Left ventricle myocardium inferior (tissue), 1 donor: ENCODE measurements around the gene SREBF1. TPM values are rescaled to one million over a fixed set of nuclear protein-coding genes. Genes with fewer than 3 reads are reported as not detected.

Source experiments
- DNase-seq: peaks from one replicate; pipeline ENCODE4 v3.0.0-alpha.2; 2020
- H3K27ac ChIP-seq: fragments of 200-600 bp; replicated peaks from 2 replicates; pipeline ENCODE4 v1.8.0; 2021
- H3K27me3 ChIP-seq: fragments of 200-600 bp; 2 replicates; pipeline ENCODE4 v1.8.0; 2021; ENCODE audit warnings: low read depth
- H3K36me3 ChIP-seq: fragments of 200-600 bp; 2 replicates; pipeline ENCODE4 v1.8.0; 2021
- H3K4me1 ChIP-seq: fragments of 200-600 bp; 2 replicates; pipeline ENCODE4 v1.8.0; 2021
- H3K4me3 ChIP-seq: fragments of 200-600 bp; 2 replicates; pipeline ENCODE4 v1.8.0; 2021; ENCODE audit warnings: mild to moderate bottlenecking, moderate library complexity
- H3K9me3 ChIP-seq: fragments of 200-600 bp; replicated peaks from 2 replicates; pipeline ENCODE4 v1.8.0; 2021
- intact Hi-C: fragments of 100-400 bp; cut with micrococcal nuclease; formaldehyde crosslinking; loops from one replicate; pipeline ENCODE4 v1.11.0; 2022
- total RNA-seq: library from RNA; stranded (reverse); fragmentation: NEBNext Ultra II Directional; extraction: Animal tissue kit (Norgen Biotek cat#: 25700); gene quantifications from one replicate; pipeline ENCODE4 v1.2.1, GENCODE V29; 2021
- TF ChIP-seq, protein P1 (sequence below): fragments of 200-600 bp; IDR thresholded peaks from 2 replicates; pipeline ENCODE4 v1.8.0; 2021; ENCODE audit warnings: antibody characterized with exemption, mild to moderate bottlenecking, borderline replicate concordance
- donor health status: DM: no; HTN: yes; CAD: no; lungs with severe emphysema.

SREBF1 gene
- total RNA-seq, 1 donor from 2014 or later: 10.2 TPM

DNA sequence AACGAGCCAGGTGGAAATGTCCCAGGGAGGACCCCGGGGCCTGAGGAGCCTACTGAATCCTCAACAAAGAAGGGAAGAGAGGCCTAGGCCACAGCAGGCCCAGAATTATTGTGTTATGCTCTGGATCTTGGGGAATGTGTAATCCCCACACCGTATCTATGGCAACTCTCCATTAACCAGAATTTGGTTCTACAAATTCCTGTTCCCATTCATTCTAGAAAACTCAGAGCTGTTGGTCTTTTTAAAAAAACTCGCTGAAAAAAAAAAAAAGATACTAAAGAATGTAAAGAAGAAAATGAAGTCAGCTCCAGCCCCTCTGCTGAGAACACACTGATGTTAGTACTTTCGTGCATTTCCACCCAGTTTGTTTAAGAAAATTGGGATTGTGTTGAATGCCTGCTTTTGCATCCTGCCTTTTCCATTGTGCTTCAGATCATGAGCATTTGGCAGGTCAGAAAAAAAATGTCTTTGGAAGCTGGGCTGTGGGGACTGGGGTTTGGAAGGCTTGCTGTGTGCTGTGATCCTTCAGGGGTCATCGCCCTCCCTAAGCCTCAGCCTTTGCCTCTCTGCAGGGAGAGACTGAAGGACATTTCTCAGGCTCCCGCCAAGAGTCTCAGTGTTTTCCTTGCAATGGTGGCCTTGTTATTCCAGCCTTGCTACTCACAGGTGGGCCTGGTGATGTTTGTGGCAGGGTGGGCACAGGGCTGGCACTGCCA lies 69.5 kb downstream of the SREBF1 start:
- Histone ChIP-seq H3K4me3 (no peak overlapping the region), H3K27ac (peak overlapping the region; percentile 66), H3K4me1 (peaks cover 87% of the 10 kb centered on the region), H3K9me3 (no peaks in the 10 kb centered on the region), H3K27me3 (no peaks in the 10 kb centered on the region), H3K36me3 (no peaks in the 10 kb centered on the region)
- intact Hi-C loops: no loop called here
- TF ChIP-seq, protein P1, sequence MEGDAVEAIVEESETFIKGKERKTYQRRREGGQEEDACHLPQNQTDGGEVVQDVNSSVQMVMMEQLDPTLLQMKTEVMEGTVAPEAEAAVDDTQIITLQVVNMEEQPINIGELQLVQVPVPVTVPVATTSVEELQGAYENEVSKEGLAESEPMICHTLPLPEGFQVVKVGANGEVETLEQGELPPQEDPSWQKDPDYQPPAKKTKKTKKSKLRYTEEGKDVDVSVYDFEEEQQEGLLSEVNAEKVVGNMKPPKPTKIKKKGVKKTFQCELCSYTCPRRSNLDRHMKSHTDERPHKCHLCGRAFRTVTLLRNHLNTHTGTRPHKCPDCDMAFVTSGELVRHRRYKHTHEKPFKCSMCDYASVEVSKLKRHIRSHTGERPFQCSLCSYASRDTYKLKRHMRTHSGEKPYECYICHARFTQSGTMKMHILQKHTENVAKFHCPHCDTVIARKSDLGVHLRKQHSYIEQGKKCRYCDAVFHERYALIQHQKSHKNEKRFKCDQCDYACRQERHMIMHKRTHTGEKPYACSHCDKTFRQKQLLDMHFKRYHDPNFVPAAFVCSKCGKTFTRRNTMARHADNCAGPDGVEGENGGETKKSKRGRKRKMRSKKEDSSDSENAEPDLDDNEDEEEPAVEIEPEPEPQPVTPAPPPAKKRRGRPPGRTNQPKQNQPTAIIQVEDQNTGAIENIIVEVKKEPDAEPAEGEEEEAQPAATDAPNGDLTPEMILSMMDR: no peak
- DNase-seq: no peak

DNA sequence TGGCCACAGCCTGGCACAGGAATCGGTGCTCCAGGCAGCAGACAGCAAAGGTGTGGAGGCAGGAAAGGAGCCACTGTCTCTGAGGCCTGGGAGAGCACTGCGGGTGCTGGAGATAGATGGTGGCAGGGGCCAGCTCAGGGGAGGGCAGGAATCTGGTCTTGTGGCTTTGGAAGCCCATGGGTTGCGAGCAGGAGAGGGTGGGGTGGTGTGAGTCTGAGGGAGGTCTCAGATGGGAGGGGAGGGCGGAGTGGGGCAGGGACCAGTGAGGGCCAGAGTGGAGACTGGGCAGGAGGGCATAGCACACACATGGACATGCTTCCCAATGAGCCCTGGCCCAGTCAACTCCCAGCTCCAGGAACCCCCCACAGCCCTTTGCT lies 70.1 kb downstream of the SREBF1 start:
- no peaks in the 10 kb centered on the region for H3K9me3 ChIP-seq
- no peak overlapping the region for H3K4me3 ChIP-seq
- no peaks in the 10 kb centered on the region for H3K36me3 ChIP-seq
- H3K4me1 ChIP-seq: peaks cover 87% of the 10 kb centered on the region
- no peak for DNase-seq
- H3K27ac ChIP-seq: peak overlapping the region; percentile 23
- no peaks in the 10 kb centered on the region for H3K27me3 ChIP-seq
- TF ChIP-seq, protein P1: no peak
- intact Hi-C loops: no loop called here

DNA sequence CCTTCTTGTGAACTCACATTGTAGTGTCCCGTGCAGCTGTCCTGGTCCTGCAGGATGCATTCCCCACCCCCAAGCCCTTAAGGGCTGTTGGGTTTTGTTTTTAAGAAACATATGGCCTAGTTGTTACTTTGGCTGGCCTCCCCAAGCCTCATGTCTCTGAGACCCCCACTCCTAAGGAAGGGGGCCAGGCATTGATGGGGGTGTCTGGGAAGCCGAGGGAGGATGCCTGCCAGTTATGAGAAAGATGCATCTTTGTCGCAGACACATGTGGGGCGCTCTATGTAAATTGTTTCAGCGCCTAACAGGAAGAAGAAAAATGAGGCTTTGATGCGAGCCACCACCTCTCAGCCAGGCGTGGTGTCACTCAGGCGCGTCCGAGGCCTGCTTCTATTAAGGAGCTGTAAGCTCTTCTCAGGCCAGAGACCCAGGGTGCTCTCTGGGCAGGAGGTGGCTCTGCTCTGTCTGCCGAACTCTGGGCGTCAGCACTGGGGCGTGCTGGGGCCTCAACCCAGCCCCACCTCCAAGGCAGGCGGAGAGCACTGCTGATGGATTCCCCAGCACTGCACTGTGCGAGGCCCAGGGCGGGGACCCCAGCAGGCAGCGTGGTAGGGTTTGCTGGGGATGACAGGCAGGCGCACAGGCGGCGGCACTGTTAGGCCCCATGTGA lies 70.6 kb downstream of the SREBF1 start:
- intact Hi-C loops: no loop called here
- Histone ChIP-seq H3K9me3 (no peaks in the 10 kb centered on the region), H3K4me3 (no peak overlapping the region), H3K4me1 (peaks cover 87% of the 10 kb centered on the region), H3K36me3 (no peaks in the 10 kb centered on the region), H3K27me3 (no peaks in the 10 kb centered on the region), H3K27ac (peak overlapping the region; percentile 23)
- TF ChIP-seq, protein P1: no peak
- no peak for DNase-seq

DNA sequence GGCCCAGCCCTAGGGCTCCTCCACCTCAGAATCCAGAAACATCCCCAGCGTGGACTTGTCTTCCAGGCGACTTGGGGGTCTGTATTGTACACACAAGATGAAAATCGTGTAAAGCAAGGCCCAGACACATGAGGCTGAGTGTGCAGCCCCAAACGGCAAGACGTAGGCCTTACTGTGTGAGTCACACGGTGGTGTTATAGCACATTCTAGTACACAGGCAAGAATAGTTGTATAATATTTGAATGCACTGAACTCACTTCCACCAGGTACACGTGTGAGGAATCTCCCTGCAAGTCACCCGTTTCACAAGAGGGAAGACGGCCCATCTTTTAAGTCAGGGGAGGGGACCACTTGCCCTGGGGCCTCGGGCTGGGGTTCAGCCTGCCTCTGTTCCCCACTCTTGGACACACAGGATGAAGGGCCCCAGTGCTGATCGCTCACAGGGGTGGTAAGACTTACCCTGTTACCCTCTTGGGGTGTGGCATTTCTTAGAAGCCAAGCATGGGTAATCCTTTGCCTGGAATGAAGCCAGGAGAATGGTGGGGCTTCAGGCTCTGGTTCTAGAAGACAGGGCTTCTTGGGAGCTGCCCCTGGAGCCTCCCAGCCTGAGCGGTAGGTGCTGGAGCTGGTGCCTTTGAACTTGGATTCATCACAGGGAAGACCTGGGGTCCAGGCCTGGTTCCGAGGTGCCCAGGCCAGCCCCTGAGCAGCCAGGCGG lies 71.3 kb downstream of the SREBF1 start:
- Histone ChIP-seq H3K4me1 (peaks cover 87% of the 10 kb centered on the region), H3K9me3 (no peaks in the 10 kb centered on the region), H3K27me3 (no peaks in the 10 kb centered on the region), H3K27ac (no peak overlapping the region), H3K4me3 (no peak overlapping the region), H3K36me3 (no peaks in the 10 kb centered on the region)
- intact Hi-C loops: no loop called here
- TF ChIP-seq, protein P1: no peak
- no peak for DNase-seq

DNA sequence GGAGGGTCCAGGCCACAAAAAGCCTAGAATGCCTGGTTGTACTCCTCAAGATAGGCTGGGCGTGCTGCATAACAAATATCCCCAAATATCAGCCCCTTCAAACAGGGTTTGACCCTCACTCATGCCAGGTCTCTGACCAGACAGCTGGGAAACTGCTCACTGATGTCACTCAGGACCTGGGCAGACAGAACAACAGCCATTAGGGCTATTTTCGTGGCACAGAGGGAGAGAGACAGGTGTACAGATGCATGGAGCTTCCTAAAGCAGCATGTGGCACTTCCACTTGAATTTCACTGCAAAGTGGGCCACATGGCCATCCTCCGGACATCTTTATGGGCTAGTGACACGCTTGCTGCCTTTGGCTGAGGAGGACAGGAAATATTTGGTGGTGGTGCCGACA lies 73.1 kb downstream of the SREBF1 start:
- Histone ChIP-seq H3K4me1 (peaks cover 87% of the 10 kb centered on the region), H3K27ac (no peak overlapping the region), H3K9me3 (no peaks in the 10 kb centered on the region), H3K27me3 (no peaks in the 10 kb centered on the region), H3K36me3 (no peaks in the 10 kb centered on the region), H3K4me3 (no peak overlapping the region)
- intact Hi-C loops: no loop called here
- DNase-seq: no peak
- TF ChIP-seq, protein P1: no peak
